A673 (cell line): ENCODE results near the gene PXDC1. TPM values are rescaled to one million over a fixed set of nuclear protein-coding genes. Genes with fewer than 3 reads are reported as not detected.

Experiments used
- BruUV-seq: library from RNA; stranded (reverse); fragments of 400-500 nt; replicated peaks from 2 replicates; lab custom pipeline; 2021; lab: Mats Ljungman, UMichigan
- CTCF ChIA-PET: fragments of 300-600 bp; sonication (Branson Sonifier 250); formaldehyde crosslinking; loops from one replicate; lab custom pipeline; 2022; ENCODE audit warnings: antibody characterized with exemption; lab: Charles Lee
- POLR2A ChIA-PET: fragments of 300-600 bp; sonication (Branson Sonifier 250); formaldehyde crosslinking; loops from one replicate; lab custom pipeline; 2022; ENCODE audit warnings: antibody characterized with exemption; ENCODE audit not compliant: low non-redundant PET; lab: Charles Lee
- DNase-seq: peaks from one replicate; pipeline ENCODE4 v3.0.0-alpha.2; 2015; ENCODE audit warnings: low spot score
- H3K27ac ChIP-seq: fragments of 200-600 bp; sonication (generic); 2 replicates; pipeline ENCODE4 v1.5.1; 2016; ENCODE audit warnings: mixed run types, low read depth, mild to moderate bottlenecking, mixed read lengths, antibody characterized with exemption, low read length; ENCODE audit not compliant: poor library complexity, severe bottlenecking
- H3K27me3 ChIP-seq: fragments of 200-600 bp; sonication (generic); replicated peaks from 2 replicates; pipeline ENCODE4 v1.6.1; 2017; ENCODE audit warnings: mixed run types, low read depth, mild to moderate bottlenecking, mixed read lengths, antibody characterized with exemption, low read length; ENCODE audit not compliant: insufficient read depth, poor library complexity
- H3K36me3 ChIP-seq: fragments of 200-600 bp; sonication (generic); 2 replicates; pipeline ENCODE4 v1.6.1; 2016; ENCODE audit warnings: mixed run types, mild to moderate bottlenecking, mixed read lengths, antibody characterized with exemption, low read length; ENCODE audit not compliant: insufficient read depth, poor library complexity, severe bottlenecking
- H3K4me1 ChIP-seq: fragments of 200-600 bp; sonication (generic); 2 replicates; pipeline ENCODE4 v1.6.1; 2017; ENCODE audit warnings: mixed run types, mild to moderate bottlenecking, mixed read lengths, antibody characterized with exemption, low read length; ENCODE audit not compliant: insufficient read depth, poor library complexity, severe bottlenecking
- H3K4me3 ChIP-seq: fragments of 200-600 bp; sonication (generic); 2 replicates; pipeline ENCODE4 v1.5.1; 2016; ENCODE audit warnings: low read depth, mixed run types, mild to moderate bottlenecking, mixed read lengths, low read length; ENCODE audit not compliant: poor library complexity, severe bottlenecking
- H3K9me3 ChIP-seq: fragments of 200-600 bp; sonication (generic); 2 replicates; pipeline ENCODE4 v1.6.1; 2016; ENCODE audit warnings: mixed run types, low read depth, mild to moderate bottlenecking, mixed read lengths, antibody characterized with exemption, low read length; ENCODE audit not compliant: poor library complexity, severe bottlenecking
- EZH2 ChIP-seq: fragments of 200-600 bp; sonication (generic); IDR thresholded peaks from 2 replicates; pipeline ENCODE4 v1.6.1; 2017; ENCODE audit warnings: borderline replicate concordance, low read depth, mild to moderate bottlenecking, mixed read lengths, antibody characterized with exemption, low read length; ENCODE audit not compliant: poor library complexity, severe bottlenecking
- intact Hi-C: fragments of 100-400 bp; cut with micrococcal nuclease; formaldehyde crosslinking; loops from one replicate; pipeline ENCODE4 v1.10.0; 2022; ENCODE audit not compliant: unreplicated experiment
- total RNA-seq: library from RNA; stranded (reverse); gene quantifications from 2 replicates; pipeline ENCODE4 v1.2.3, GENCODE V29; 2021
- TF ChIP-seq, protein P1 (sequence below): fragments of 300-800, 200-600 bp; sonication (generic); conservative IDR thresholded peaks from 2 replicates; pipeline ENCODE4 v1.5.1; 2017; ENCODE audit warnings: low read depth, mild to moderate bottlenecking, antibody characterized with exemption, low read length, moderate library complexity, mixed read lengths

PXDC1 gene
- total RNA-seq, 1 experiment from 2014 or later, result 5.2 TPM

DNA sequence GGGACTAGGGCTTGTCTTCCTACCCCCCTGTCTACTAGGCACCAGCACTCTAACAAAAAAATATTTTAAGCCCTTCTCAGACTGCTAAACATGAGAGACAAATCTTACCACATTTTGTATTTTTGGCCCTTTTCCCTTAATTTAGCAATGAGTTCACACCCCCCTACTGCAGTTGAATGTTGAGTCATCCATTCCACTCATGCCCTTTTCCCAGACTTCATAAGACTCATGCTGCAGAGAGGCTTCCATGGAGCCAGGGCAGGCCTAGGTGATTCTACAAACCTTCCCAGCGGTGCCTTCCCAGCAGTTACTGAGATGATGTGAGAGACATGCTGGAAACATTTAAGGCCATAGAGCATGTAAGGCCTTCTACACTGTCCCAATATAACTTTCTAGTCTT lies 53.9 kb downstream of the PXDC1 start:
- Histone ChIP-seq H3K4me3 (no peak overlapping the region), H3K4me1 (no peaks in the 10 kb centered on the region), H3K9me3 (no peaks in the 10 kb centered on the region), H3K27me3 (no peaks in the 10 kb centered on the region), H3K27ac (no peak overlapping the region), H3K36me3 (no peaks in the 10 kb centered on the region)
- ChIA-PET CTCF (no interaction called here), POLR2A (no interaction called here)
- no TSS peak for BruUV-seq
- intact Hi-C loops, result no loop called here
- DNase-seq, result no peak
- TF ChIP-seq, protein P1, sequence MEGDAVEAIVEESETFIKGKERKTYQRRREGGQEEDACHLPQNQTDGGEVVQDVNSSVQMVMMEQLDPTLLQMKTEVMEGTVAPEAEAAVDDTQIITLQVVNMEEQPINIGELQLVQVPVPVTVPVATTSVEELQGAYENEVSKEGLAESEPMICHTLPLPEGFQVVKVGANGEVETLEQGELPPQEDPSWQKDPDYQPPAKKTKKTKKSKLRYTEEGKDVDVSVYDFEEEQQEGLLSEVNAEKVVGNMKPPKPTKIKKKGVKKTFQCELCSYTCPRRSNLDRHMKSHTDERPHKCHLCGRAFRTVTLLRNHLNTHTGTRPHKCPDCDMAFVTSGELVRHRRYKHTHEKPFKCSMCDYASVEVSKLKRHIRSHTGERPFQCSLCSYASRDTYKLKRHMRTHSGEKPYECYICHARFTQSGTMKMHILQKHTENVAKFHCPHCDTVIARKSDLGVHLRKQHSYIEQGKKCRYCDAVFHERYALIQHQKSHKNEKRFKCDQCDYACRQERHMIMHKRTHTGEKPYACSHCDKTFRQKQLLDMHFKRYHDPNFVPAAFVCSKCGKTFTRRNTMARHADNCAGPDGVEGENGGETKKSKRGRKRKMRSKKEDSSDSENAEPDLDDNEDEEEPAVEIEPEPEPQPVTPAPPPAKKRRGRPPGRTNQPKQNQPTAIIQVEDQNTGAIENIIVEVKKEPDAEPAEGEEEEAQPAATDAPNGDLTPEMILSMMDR, result no peak
- no peak for TF ChIP-seq EZH2

DNA sequence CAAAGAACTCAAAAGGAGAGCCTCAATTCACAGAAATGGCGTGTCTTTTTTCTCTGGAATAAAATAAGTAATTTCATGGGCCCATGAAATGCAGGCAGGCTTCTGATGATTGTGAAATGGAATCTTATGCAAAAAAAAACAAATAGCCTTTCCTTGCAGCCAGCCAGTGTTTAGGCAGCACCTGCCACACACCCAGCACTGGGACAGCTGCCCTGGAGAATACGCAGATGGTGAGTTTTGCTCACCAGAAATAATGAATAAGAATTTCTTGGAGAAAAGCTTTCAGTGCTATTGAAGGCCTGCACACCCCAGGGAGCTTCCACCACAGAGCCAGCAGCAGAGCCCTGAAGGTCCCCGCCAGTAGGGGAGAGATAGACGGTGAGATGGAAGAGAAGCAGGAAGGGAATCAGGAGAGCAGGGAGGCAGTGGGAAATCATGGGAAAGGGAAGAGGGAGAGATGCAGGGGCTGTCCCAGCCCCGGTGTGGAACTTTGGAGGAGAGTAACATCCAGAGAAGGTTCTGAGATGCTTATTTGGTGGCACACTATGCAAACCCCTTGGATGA lies 54.9 kb downstream of the PXDC1 start:
- Histone ChIP-seq H3K4me3 (no peak overlapping the region), H3K9me3 (no peaks in the 10 kb centered on the region), H3K27ac (no peak overlapping the region), H3K27me3 (no peaks in the 10 kb centered on the region), H3K4me1 (no peaks in the 10 kb centered on the region), H3K36me3 (no peaks in the 10 kb centered on the region)
- intact Hi-C loops, result no loop called here
- no peak for DNase-seq
- BruUV-seq, result no TSS peak
- TF ChIP-seq, protein P1, result no peak
- no peak for TF ChIP-seq EZH2
- ChIA-PET POLR2A (interaction anchor here (0.5 kb wide), 1 partner anchor 973 kb away, joined by 3 read pairs; no protein-coding TSS in a partner anchor), CTCF (no interaction called here)

DNA sequence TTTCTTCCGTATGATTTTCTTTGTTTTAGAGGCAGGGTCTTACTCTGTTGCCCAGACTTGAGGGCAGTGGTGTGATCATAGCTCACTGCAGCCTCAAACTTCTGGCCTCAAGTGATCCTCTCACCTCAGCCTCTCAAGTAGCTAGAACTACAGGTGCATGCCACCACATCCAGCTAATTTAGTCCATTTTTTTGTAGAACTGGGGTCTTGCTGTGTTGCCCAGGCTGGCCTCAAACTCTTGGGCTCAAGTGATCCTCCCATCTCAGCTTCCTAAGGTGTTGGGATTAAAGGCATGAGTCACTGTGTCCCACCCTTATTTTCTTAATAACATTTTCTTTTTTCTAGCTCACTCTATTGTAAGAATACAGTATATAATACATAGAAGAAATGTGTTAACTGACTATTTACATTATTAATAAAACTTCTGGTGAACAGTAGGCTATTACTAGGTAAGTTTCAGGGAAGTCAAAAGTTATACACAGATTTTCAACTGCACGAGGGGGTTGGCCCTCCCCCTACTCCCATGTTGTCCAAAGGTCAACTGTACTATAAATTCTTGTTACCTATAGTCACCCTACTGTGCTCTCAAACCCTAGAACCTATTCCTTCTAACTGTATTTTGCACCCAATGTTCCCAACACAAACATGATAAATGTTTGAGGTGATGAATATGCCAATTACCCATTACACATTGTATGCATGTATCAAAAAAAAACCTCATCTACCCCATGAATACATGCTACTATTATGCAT lies 56.3 kb downstream of the PXDC1 start:
- no TSS peak for BruUV-seq
- no peaks in the 10 kb centered on the region for H3K9me3 ChIP-seq
- H3K4me1 ChIP-seq, result no peaks in the 10 kb centered on the region
- H3K36me3 ChIP-seq, result no peaks in the 10 kb centered on the region
- no peak overlapping the region for H3K27ac ChIP-seq
- H3K27me3 ChIP-seq, result no peaks in the 10 kb centered on the region
- DNase-seq, result no peak
- ChIA-PET CTCF (no interaction called here), POLR2A (no interaction called here)
- intact Hi-C loops, result no loop called here
- H3K4me3 ChIP-seq, result no peak overlapping the region
- TF ChIP-seq, protein P1, result no peak
- TF ChIP-seq EZH2, result no peak
